Gastrocnemius medialis (tissue), 4 donors: ENCODE data around the gene TNFAIP3. TPM values are rescaled to one million over a fixed set of nuclear protein-coding genes. Genes with fewer than 3 reads are reported as not detected.

Source experiments
- ATAC-seq, 2 donors: fragments of 150-250 bp; one replicate each; pipeline ENCODE4 v1.9.1; 2016
- DNase-seq, 2 donors: peaks; one replicate each; pipeline ENCODE4 v3.0.0-alpha.2; 2019
- H3K27ac ChIP-seq, 4 donors: fragments of 200-600 bp; sonication (generic); 1 replicate in 1 of 4; 2 replicates in 3 of 4; pipeline ENCODE4 v1.5.1; 2016 to 2018; ENCODE audit warnings: mild to moderate bottlenecking in 2 of 4, moderate library complexity in 1 of 4
- H3K27me3 ChIP-seq, 3 donors: fragments of 200-600 bp; sonication (generic) in 2 of 3; 1 replicate in 1 of 3; 2 replicates in 2 of 3; pipeline versions ENCODE4 v1.5.1 to v1.6.0; 2016 to 2019; ENCODE audit warnings: mild to moderate bottlenecking in 1 of 3, moderate library complexity in 1 of 3
- H3K36me3 ChIP-seq, 2 donors: fragments of 200-600 bp; sonication (generic) in 1 of 2; one replicate each; pipeline ENCODE4 v1.5.1; 2017 to 2018
- H3K4me1 ChIP-seq, 2 donors: fragments of 200-600 bp; sonication (generic) in 1 of 2; one replicate each; pipeline ENCODE4 v1.5.1; 2016 to 2017; ENCODE audit warnings: mild to moderate bottlenecking in 2 of 2
- H3K4me3 ChIP-seq, 4 donors: fragments of 200-600 bp; sonication (generic) in 3 of 4; 1 replicate in 1 of 4; 2 replicates in 3 of 4; pipeline ENCODE4 v1.5.1; 2016 to 2019; ENCODE audit warnings: mild to moderate bottlenecking in 2 of 4
- H3K9me3 ChIP-seq, 3 donors: fragments of 200-600 bp; sonication (generic) in 2 of 3; 1 replicate in 1 of 3; 2 replicates in 2 of 3; pipeline ENCODE4 v1.5.1; 2016 to 2019
- CTCF ChIP-seq, 5 experiments: fragments of 450-650 bp in 3 of 5; fragments of 200-600 bp in 2 of 5; sonication (generic) in 2 of 5; IDR thresholded peaks in 4 of 5; conservative IDR thresholded peaks in 1 of 5; 1 replicate in 4 of 5; 2 replicates in 1 of 5; pipeline ENCODE4 v1.5.1; 2016 to 2019; ENCODE audit warnings: antibody characterized with exemption in 5 of 5, mild to moderate bottlenecking in 3 of 5, moderate library complexity in 3 of 5
- POLR2A ChIP-seq, 2 donors: fragments of 450-650 bp; IDR thresholded peaks; one replicate each; pipeline ENCODE4 v1.6.1; 2017; ENCODE audit warnings: antibody characterized with exemption in 2 of 2, mild to moderate bottlenecking in 2 of 2, moderate library complexity in 2 of 2
- in situ Hi-C, 4 donors: fragments of 200-750 bp; cut with MboI; loops; one replicate each; pipeline versions ENCODE4 v1.15.0 to v1.8.0; 2017; ENCODE audit warnings: low sequenced_read_pairs in 4 of 4
- intact Hi-C: fragments of 100-400 bp; cut with DNase I; formaldehyde crosslinking; loops from one replicate; pipeline ENCODE4 v1.15.1; 2023; ENCODE audit warnings: low total_unique reads
- total RNA-seq, 4 donors: library from RNA; depleted of rRNA; stranded (reverse); fragments of >200 nt; gene quantifications; one replicate each; pipeline versions ENCODE4 v1.1.0 to v1.2.3, GENCODE V29; 2016

Gene TNFAIP3
- total RNA-seq, 4 donors from 2014 or later, result 2.6 to 7.1 (median 4.7) TPM

GRCh38 chr6:137849981-137850714 is 16.9 kb upstream of the TNFAIP3 start:
- no peak for DNase-seq
- H3K27me3 ChIP-seq, result no peaks in the 10 kb centered on the region
- TF ChIP-seq CTCF (IDR thresholded peaks at IDR 0.05 in 4 of 5, conservative IDR thresholded peaks at IDR 0.05 in 1 of 5), result no peak
- TF ChIP-seq POLR2A (IDR thresholded peaks at IDR 0.05), result no peak
- H3K9me3 ChIP-seq, result no peaks in the 10 kb centered on the region
- ATAC-seq, result no peak
- no peaks in the 10 kb centered on the region for H3K36me3 ChIP-seq
- H3K27ac ChIP-seq, result no peak overlapping the region
- H3K4me1 ChIP-seq, result peaks cover 0 to 5% of the 10 kb centered on the region in 2 donors
- H3K4me3 ChIP-seq, result no peak overlapping the region
- in situ Hi-C loops, result no loop called here
- intact Hi-C loops, result no loop called here

- DNase-seq (no peak), ATAC-seq (no peak)
- no peaks in the 10 kb centered on the region for H3K36me3 ChIP-seq
- no peak overlapping the region for H3K4me3 ChIP-seq
- in situ Hi-C loops (no loop called here), intact Hi-C loops (no loop called here)
- no peaks in the 10 kb centered on the region for H3K9me3 ChIP-seq
- no peak overlapping the region for H3K27ac ChIP-seq
- peaks cover 0 to 5% of the 10 kb centered on the region in 2 donors for H3K4me1 ChIP-seq
- H3K27me3 ChIP-seq, result no peaks in the 10 kb centered on the region
- TF ChIP-seq CTCF (IDR thresholded peaks at IDR 0.05 in 4 of 5, conservative IDR thresholded peaks at IDR 0.05 in 1 of 5) (no peak), POLR2A (IDR thresholded peaks at IDR 0.05) (no peak)
Observed at GRCh38 chr6:137850816-137851602, 16.1 kb upstream of the TNFAIP3 start.

DNA sequence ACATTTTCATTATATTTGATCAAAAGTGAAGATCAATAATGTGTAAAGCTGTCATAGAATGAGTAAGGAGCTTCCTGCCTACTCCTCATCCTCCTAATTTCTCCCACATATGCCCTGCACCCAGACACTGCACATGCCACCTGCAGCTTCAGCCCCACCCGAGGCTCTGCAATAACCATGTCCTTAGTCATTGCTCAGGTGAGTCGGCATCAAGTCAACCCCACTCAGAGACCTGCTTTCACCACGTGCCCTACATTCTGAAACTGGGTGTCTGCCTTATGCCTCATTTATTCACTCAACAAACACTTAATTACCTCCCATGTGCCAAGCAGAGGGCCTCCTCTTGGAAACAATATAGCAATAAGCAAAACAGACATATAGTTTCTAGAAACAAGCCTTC is 15.4 kb upstream of the TNFAIP3 start:
- no peak for ATAC-seq
- TF ChIP-seq CTCF (IDR thresholded peaks at IDR 0.05 in 4 of 5, conservative IDR thresholded peaks at IDR 0.05 in 1 of 5) (no peak), POLR2A (IDR thresholded peaks at IDR 0.05) (no peak)
- in situ Hi-C loops, result no loop called here

DNA sequence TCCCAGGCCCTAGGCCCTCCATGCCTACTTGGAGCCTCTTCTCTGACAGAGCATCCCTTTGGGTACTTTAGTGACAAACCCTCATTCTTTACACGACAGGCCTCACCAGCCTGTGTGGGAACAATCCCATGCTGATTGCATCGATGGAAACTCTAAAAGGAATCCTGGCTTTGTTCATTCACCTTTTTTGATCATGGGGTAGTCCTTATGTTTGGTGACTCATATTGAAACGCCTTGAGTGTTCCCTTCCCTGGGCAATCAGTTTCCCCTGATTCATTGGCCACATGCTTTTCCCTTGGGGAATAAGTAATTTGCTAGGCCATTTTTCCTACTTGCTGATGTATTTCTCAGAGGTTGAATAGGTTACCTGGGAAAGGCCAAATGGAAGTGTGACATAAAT is 14.7 kb upstream of the TNFAIP3 start:
- ATAC-seq, result no peak
- H3K4me1 ChIP-seq, result peaks cover 0 to 5% of the 10 kb centered on the region in 2 donors
- no peaks in the 10 kb centered on the region for H3K9me3 ChIP-seq
- in situ Hi-C loops, result no loop called here
- intact Hi-C loops, result no loop called here
- H3K27ac ChIP-seq, result no peak overlapping the region
- H3K36me3 ChIP-seq, result no peaks in the 10 kb centered on the region
- no peak for DNase-seq
- TF ChIP-seq POLR2A (IDR thresholded peaks at IDR 0.05), result no peak
- TF ChIP-seq CTCF (IDR thresholded peaks at IDR 0.05 in 4 of 5, conservative IDR thresholded peaks at IDR 0.05 in 1 of 5), result no peak
- H3K4me3 ChIP-seq, result no peak overlapping the region
- H3K27me3 ChIP-seq, result no peaks in the 10 kb centered on the region

More for the DNA sequence above, 15.4 kb upstream of the TNFAIP3 start:
- intact Hi-C loops, result no loop called here
- H3K4me3 ChIP-seq, result no peak overlapping the region
- H3K27ac ChIP-seq, result no peak overlapping the region
- no peak for DNase-seq
- H3K4me1 ChIP-seq, result peaks cover 0 to 5% of the 10 kb centered on the region in 2 donors
- no peaks in the 10 kb centered on the region for H3K36me3 ChIP-seq
- no peaks in the 10 kb centered on the region for H3K27me3 ChIP-seq
- no peaks in the 10 kb centered on the region for H3K9me3 ChIP-seq
